Peyer's patch (tissue), 4 donors: Measurements from ENCODE around the gene AGR2.

Source experiments
- POLR2A ChIP-seq, 2 donors: fragments of 450-650 bp; IDR thresholded peaks; one replicate each; pipeline ENCODE4 v1.5.1; 2017; ENCODE audit warnings: antibody characterized with exemption in 2 of 2, mild to moderate bottlenecking in 2 of 2, moderate library complexity in 2 of 2
- TF ChIP-seq, protein P1 (sequence below), 6 experiments: fragments of 450-650 bp in 4 of 6; fragments of 200-600 bp in 2 of 6; sonication (generic) in 1 of 6; IDR thresholded peaks; one replicate each; pipeline ENCODE4 v1.5.1; 2017 to 2019; ENCODE audit warnings: antibody characterized with exemption in 6 of 6, mild to moderate bottlenecking in 3 of 6, moderate library complexity in 1 of 6

- TF ChIP-seq, protein P1, sequence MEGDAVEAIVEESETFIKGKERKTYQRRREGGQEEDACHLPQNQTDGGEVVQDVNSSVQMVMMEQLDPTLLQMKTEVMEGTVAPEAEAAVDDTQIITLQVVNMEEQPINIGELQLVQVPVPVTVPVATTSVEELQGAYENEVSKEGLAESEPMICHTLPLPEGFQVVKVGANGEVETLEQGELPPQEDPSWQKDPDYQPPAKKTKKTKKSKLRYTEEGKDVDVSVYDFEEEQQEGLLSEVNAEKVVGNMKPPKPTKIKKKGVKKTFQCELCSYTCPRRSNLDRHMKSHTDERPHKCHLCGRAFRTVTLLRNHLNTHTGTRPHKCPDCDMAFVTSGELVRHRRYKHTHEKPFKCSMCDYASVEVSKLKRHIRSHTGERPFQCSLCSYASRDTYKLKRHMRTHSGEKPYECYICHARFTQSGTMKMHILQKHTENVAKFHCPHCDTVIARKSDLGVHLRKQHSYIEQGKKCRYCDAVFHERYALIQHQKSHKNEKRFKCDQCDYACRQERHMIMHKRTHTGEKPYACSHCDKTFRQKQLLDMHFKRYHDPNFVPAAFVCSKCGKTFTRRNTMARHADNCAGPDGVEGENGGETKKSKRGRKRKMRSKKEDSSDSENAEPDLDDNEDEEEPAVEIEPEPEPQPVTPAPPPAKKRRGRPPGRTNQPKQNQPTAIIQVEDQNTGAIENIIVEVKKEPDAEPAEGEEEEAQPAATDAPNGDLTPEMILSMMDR (IDR thresholded peaks at IDR 0.05): no peak
- no peak for TF ChIP-seq POLR2A (IDR thresholded peaks at IDR 0.05)
Observed at GRCh38 chr7:16803125-16803524, 1.7 kb downstream of the AGR2 start.
